Activated CD4-positive, alpha-beta T cell treated with anti-CD3 and anti-CD28 coated beads for 4 hours (primary cell): Measurements from ENCODE around the gene CLEC18A.
"Not testable (repeated sequence)": the region's sequence is repeated elsewhere in the genome, so short reads cannot be mapped to it uniquely, and the experiment has no call there.

Source experiments
- DNase-seq, 2 donors: peaks; one replicate each; pipeline ENCODE4 v3.0.0-alpha.2; 2020

The CLEC18A gene

GRCh38 chr16:69931631-69932030 is 19.5 kb upstream of the CLEC18A start:
- no peak for DNase-seq

DNA sequence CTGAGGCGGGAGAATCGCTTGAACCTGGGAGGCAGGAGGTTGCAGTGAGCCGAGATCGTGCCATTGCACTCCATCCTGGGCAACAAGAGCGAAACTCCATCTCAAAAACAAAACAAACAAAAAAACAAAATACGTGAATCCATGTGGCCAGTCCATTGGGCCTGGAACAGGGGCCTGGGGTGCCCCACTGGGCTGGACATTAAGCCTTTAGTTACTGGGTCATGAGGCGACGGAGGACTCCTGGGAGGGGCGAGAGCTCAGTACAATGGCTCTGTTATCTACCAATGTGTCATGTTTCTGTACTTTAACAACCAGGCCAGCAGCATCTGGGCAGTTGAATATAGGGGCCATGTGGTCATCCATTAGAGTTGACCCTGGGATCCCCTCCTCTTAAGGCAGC is 18.9 kb upstream of the CLEC18A start:
- DNase-seq, result no peak

- DNase-seq, result no peak
Measured at GRCh38 chr16:69932691-69933392, 18.3 kb upstream of the CLEC18A start.

GRCh38 chr16:69934044-69934443 is 17.1 kb upstream of the CLEC18A start:
- no peak for DNase-seq

DNA sequence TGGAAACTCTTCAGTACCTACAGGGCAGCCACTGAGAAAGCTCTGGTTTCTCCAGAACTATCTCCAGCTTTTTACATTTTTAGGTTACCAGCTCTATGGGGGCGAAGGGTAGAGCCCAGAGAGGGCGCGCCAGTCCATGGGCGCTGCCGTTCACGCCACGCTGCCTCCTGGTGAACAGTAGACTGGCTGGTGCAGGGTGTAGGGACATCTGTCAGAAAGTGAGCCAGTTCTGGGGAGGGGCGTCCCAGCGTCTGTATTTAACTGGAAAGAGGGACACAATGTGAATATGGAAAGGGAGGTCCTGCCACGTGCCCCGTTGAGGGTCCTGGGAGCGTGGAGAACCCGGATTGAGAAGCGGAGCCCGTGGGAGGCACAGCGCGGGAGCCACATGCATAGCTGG is 16.4 kb upstream of the CLEC18A start:
- DNase-seq, result no peak

GRCh38 chr16:69935278-69935711 is 15.8 kb upstream of the CLEC18A start:
- DNase-seq, result no peak

GRCh38 chr16:69935740-69936139 is 15.4 kb upstream of the CLEC18A start:
- DNase-seq, result no peak

DNA sequence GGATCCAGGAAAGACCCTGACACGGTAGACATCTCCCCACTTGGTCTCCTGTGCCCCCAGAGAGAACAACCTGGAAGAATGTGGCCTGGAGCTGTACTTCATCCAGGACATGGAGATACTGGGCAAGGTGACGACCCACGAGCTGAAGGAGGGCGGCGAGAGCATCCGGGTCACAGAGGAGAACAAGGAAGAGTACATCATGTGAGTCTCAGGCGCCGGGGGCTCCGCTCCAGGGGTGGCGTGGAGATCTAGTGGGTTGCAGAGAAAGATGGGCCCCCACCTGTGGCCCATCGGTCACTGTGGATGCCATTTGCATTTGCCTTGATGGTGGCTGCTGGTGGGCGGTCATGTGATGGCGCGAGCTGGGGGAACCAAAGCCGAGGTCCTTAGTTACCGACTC is 14.9 kb upstream of the CLEC18A start:
- DNase-seq, result no peak

DNA sequence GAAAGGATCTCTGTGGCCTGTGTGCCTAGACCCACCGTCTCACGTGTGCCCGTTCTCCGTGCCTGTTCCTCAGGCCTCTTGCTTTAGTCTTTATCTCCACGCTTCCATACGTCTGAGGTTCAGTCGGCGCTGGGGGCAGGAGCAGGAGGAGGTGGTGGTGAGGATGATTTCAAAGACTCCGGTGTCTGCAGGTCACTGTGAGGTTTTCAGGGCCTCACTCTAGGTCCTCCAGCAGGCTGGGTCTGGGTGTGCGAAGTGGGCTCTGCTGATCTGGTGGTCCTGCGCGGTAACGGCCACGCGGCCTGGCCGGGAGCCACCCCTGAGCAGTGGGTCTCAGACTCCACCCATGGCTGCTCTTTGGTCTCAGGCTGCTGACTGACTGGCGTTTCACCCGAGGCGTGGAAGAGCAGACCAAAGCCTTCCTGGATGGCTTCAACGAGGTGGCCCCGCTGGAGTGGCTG is 14.4 kb upstream of the CLEC18A start:
- no peak for DNase-seq

DNA sequence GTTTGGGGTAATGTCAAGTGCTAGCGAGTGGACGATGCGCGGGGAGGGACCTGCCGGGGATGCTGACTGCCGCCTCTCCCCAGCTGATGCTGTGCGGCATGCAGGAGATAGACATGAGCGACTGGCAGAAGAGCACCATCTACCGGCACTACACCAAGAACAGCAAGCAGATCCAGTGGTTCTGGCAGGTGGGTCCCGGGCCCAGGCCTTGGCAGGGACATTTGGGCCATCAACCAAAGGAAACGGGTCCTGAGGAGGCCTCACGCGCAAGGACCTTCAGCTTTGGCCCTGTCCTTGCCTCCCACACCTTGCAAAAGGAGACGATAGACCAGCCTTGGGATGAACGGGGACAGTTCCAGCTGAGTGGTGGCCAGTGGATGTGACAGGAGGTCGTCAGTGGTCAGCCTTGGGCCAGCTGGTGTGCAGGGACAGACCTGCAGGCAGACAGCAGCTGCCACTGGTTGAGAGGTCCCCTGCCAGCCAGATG is 13.6 kb upstream of the CLEC18A start:
- no peak for DNase-seq

DNA sequence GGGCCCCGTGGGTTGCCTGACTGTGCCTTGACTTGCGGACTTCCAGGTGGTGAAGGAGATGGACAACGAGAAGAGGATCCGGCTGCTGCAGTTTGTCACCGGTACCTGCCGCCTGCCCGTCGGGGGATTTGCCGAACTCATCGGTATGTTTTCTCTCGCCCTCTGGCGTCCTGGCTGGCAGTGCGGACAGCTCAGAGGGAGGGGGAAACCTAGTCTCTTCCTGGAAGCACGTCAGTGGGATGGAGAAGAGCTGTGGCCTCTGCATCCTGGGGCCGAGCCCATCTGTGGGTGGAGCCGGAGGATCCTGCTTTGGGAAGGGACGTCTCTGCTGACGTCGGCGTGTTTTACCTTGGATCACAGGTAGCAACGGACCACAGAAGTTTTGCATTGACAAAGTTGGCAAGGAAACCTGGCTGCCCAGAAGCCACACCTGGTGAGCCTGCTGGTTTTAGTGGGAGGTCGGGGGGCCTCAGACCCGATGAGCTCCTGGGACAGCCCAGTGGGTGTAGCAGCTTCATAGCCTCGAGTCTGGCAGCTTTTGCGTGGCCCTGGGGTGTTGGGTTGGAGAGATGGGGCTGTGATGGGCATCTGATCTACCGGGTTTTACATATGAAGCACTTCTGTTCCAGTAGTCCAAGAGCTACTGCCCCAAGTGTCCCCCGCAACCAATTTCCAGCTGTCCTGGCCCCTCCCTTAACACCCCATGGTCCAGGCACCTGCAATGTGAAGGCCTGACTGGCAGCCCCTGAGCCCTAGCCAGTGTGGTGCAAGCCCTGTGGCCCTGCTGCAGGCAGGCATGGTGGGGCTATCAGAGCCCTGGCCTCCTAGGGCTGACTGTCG is 11.9 kb upstream of the CLEC18A start:
- DNase-seq, result no peak

- DNase-seq, result no peak
Measured at GRCh38 chr16:69939821-69940585, 11.1 kb upstream of the CLEC18A start.

GRCh38 chr16:69940676-69941075 is 10.5 kb upstream of the CLEC18A start:
- DNase-seq, result no peak

- DNase-seq, result no peak
Measured at GRCh38 chr16:69941251-69942098, 9.7 kb upstream of the CLEC18A start.

- DNase-seq, result no peak
Measured at GRCh38 chr16:69942099-69942491, 9.0 kb upstream of the CLEC18A start.

DNA sequence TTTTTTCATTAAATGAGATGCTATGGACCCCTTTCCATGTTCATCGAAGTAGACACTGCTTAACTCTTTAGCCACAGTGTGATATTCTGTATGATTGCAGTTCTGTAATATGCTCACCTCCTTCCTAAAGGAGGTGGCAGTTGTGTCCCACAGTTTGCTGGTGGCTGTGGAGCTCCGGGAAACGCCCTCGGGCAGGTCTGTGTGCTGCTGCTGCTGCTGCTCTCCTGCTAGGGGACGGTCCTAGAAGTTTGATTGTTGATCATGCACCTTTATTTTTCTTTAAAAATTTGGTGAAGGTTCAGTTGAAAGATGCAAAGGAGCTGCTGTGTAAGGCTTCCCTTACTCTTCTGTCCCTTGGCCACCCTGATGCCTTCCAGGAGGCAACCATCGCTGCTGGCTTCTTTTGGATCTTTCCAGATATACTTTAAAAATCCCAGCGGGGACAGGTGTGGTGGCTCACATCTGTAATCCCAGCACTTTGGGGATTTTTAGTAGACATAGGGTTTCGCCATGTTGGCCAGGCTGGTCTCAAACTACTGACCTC is 8.4 kb upstream of the CLEC18A start:
- no peak for DNase-seq

DNA sequence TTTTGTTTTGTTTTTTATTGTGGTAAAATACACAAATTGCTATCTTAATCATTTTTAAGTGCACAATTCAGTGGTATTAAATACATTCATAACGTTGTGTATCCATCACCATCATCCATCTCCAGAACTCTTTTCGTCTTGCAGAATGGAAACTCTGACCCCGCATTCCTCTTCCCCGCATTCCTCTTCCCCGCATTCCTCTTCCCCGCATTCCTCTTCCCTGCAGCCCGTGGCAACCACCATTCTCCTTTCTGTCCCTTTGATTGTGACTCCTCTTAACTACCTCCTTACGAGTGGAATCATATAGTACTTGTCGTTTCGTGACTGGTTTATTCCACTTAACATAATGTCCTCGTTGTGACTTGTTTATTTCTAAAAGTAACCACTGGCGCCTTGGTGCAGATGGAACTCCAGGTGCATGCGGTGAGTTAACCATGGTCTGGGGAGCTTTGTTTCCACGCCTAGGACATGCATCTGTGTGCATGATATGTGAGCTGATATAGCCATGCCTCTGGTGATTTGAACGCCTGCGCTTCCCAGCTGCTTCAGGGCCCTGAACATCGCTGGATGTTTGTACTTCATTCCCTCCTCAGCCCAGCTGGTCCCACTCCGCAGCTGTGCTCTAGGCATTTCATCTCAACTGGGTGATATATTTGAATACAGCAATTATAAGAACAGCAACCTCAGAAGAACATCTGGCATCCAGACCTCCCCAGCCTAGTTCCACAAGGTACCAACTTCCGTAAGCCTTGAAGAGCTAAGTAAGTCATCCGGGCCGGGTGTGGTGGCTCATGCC is 7.7 kb upstream of the CLEC18A start:
- not testable (repeated sequence) for DNase-seq

DNA sequence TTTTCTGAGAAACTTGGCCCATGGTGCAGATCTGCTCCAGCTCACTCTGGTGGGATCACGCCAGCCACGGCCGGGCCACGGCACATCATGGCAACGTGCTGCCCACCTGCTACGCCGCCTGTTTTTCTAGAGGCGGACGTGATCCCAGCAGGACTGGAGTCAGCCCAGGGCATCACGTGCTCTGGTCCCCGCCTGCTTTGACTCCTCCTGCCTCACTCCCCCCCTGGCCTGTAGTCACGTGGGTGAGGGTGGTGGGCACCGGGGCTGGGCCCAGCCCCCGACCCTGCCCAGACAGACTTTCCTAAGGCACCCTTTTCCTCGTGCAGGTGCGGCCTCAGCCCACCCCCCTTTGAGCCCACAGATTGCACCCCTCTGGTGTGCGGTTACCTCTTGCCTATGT is 723 bp upstream of the CLEC18A start:
- DNase-seq, result not testable (repeated sequence)

GRCh38 chr16:69951672-69952031 is 518 bp downstream of the CLEC18A start:
- DNase-seq, result not testable (repeated sequence)

DNA sequence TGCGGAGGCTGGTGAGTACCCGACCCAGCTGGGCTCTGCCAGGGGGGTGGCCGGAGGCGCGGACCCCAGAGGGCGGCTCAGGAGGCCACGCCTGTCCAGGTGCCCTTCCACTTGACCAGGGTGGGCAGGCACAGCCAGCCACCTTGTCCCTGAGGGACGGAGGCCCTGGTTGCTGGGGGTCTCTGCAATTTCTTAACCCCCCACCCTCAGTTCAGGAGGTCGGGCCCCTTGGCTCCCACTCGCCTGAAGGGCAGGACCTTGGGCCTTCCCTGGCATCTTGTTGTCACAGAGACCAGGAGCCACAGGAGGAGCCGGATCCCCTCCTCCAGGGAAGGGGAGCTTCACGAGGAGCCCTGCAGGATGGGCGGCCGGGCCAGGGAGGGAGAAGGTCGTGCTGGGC is 982 bp downstream of the CLEC18A start:
- DNase-seq, result not testable (repeated sequence)
